ENCODE data around the gene CHIT1. TPM values are rescaled to one million over a fixed set of nuclear protein-coding genes. Genes with fewer than 3 reads are reported as not detected.

Gene CHIT1
- total RNA-seq, 4 donors from 2014 or later: 0.49 to 244 (median 5.6) TPM

- no peak for TF ChIP-seq CTCF (IDR thresholded peaks at IDR 0.05; ENCODE audit: low read depth)
Measured at GRCh38 chr1:203175237-203175826, 54.1 kb downstream of the CHIT1 start, which contains the start of gene MYBPH. Gene MYBPH (minus strand): TSS chr1:203175826. CDS start chr1:203175755, 71 bp downstream.

- TF ChIP-seq CTCF (IDR thresholded peaks at IDR 0.05; ENCODE audit: low read depth): no peak
Measured at GRCh38 chr1:203174324-203174985, 55.0 kb downstream of the CHIT1 start.

GRCh38 chr1:203173566-203173965 is 55.9 kb downstream of the CHIT1 start:
- TF ChIP-seq CTCF (IDR thresholded peaks at IDR 0.05; ENCODE audit: low read depth): no peak

GRCh38 chr1:203173011-203173555 is 56.4 kb downstream of the CHIT1 start:
- TF ChIP-seq CTCF (IDR thresholded peaks at IDR 0.05; ENCODE audit: low read depth): no peak

GRCh38 chr1:203172184-203173010 is 57.1 kb downstream of the CHIT1 start:
- no peak for TF ChIP-seq CTCF (IDR thresholded peaks at IDR 0.05; ENCODE audit: low read depth)

GRCh38 chr1:203171341-203172183 is 57.9 kb downstream of the CHIT1 start:
- no peak for TF ChIP-seq CTCF (IDR thresholded peaks at IDR 0.05; ENCODE audit: low read depth)

All from subcutaneous adipose tissue (tissue), 4 donors.